ENCODE measurements around the gene LRIG3.

Gene LRIG3

GRCh38 chr12:58932806-58933681 lies 12.7 kb upstream of the LRIG3 start:
- no peak for DNase-seq (ENCODE audit: low read depth)

- no peak for DNase-seq (ENCODE audit: low read depth)
Observed at GRCh38 chr12:58931518-58931917, 11.2 kb upstream of the LRIG3 start.

- no peak for DNase-seq (ENCODE audit: low read depth)
Observed at GRCh38 chr12:58930770-58931324, 10.5 kb upstream of the LRIG3 start.

GRCh38 chr12:58927120-58927519 lies 6.8 kb upstream of the LRIG3 start:
- no peak for DNase-seq (ENCODE audit: low read depth)

GRCh38 chr12:58926586-58926985 lies 6.3 kb upstream of the LRIG3 start:
- no peak for DNase-seq (ENCODE audit: low read depth)

- no peak for DNase-seq (ENCODE audit: low read depth)
Observed at GRCh38 chr12:58925751-58926150, 5.4 kb upstream of the LRIG3 start.

GRCh38 chr12:58925111-58925611 lies 4.9 kb upstream of the LRIG3 start:
- DNase-seq (ENCODE audit: low read depth) = no peak

- DNase-seq (ENCODE audit: low read depth) = no peak
Observed at GRCh38 chr12:58924652-58925051, 4.3 kb upstream of the LRIG3 start.

GRCh38 chr12:58923781-58924180 lies 3.5 kb upstream of the LRIG3 start:
- no peak for DNase-seq (ENCODE audit: low read depth)

- DNase-seq (ENCODE audit: low read depth) = no peak
Observed at GRCh38 chr12:58922849-58923248, 2.5 kb upstream of the LRIG3 start.

GRCh38 chr12:58920961-58921861 lies 907 bp upstream of the LRIG3 start:
- DNase-seq (ENCODE audit: low read depth) = no peak

- no peak for DNase-seq (ENCODE audit: low read depth)
Observed at GRCh38 chr12:58919231-58920101, 838 bp downstream of the LRIG3 start.

GRCh38 chr12:58918469-58918844 lies 1.8 kb downstream of the LRIG3 start:
- DNase-seq (ENCODE audit: low read depth) = no peak

- DNase-seq (ENCODE audit: low read depth) = no peak
Observed at GRCh38 chr12:58917699-58918468, 2.4 kb downstream of the LRIG3 start.

GRCh38 chr12:58916921-58917511 lies 3.3 kb downstream of the LRIG3 start:
- no peak for DNase-seq (ENCODE audit: low read depth)

GRCh38 chr12:58916161-58916621 lies 4.1 kb downstream of the LRIG3 start:
- DNase-seq (ENCODE audit: low read depth) = no peak

GRCh38 chr12:58915634-58916033 lies 4.7 kb downstream of the LRIG3 start:
- no peak for DNase-seq (ENCODE audit: low read depth)

GRCh38 chr12:58915037-58915436 lies 5.3 kb downstream of the LRIG3 start:
- DNase-seq (ENCODE audit: low read depth) = no peak

GRCh38 chr12:58914457-58914856 lies 5.8 kb downstream of the LRIG3 start:
- DNase-seq (ENCODE audit: low read depth) = no peak

- DNase-seq (ENCODE audit: low read depth) = no peak
Observed at GRCh38 chr12:58907391-58907790, 12.9 kb downstream of the LRIG3 start.
